GM19240 (cell line): ENCODE results near the gene UPF2.
"Not testable (repeated sequence)": the region's sequence is repeated elsewhere in the genome, so short reads cannot be mapped to it uniquely, and the experiment has no call there.

Experiments
- DNase-seq: peaks from one replicate; pipeline ENCODE4 v3.0.0; 2011; ENCODE audit warnings: low spot score; ENCODE audit not compliant: insufficient read length

Gene UPF2

GRCh38 chr10:12042797-12043651 lies at the start of gene UPF2:
TSS of gene UPF2 (minus strand) at chr10:12042809. CDS start at chr10:12035423, 7,386 bp downstream.
- peak; percentile 72 for DNase-seq

- DNase-seq: no peak
Measured at GRCh38 chr10:12091421-12091820, 48.8 kb upstream of the UPF2 start.

- DNase-seq: no peak
Measured at GRCh38 chr10:12088919-12089318, 46.3 kb upstream of the UPF2 start.

GRCh38 chr10:12081879-12082557 lies 39.4 kb upstream of the UPF2 start:
- DNase-seq: no peak

- no peak for DNase-seq
Measured at GRCh38 chr10:12081470-12081869, 38.9 kb upstream of the UPF2 start.

- no peak for DNase-seq
Measured at GRCh38 chr10:12077580-12078180, 35.1 kb upstream of the UPF2 start.

GRCh38 chr10:12073526-12073925 lies 30.9 kb upstream of the UPF2 start:
- DNase-seq: no peak

- not testable (repeated sequence) for DNase-seq
Measured at GRCh38 chr10:12071441-12071840, 28.8 kb upstream of the UPF2 start.

- DNase-seq: peak; percentile 94
Measured at GRCh38 chr10:12068449-12069269, 26.1 kb upstream of the UPF2 start, which contains the start of gene DHTKD1. TSS of gene DHTKD1 (plus strand) at chr10:12068954. CDS start at chr10:12069034, 80 bp downstream.

- no peak for DNase-seq
Measured at GRCh38 chr10:12067336-12067735, 24.7 kb upstream of the UPF2 start.

- DNase-seq: no peak
Measured at GRCh38 chr10:12063483-12063818, 20.8 kb upstream of the UPF2 start.

GRCh38 chr10:12062754-12063482 lies 20.3 kb upstream of the UPF2 start:
- DNase-seq: no peak

GRCh38 chr10:12061124-12061523 lies 18.5 kb upstream of the UPF2 start:
- no peak for DNase-seq

GRCh38 chr10:12056748-12057147 lies 14.1 kb upstream of the UPF2 start:
- no peak for DNase-seq

GRCh38 chr10:12055732-12056131 lies 13.1 kb upstream of the UPF2 start:
- DNase-seq: no peak

GRCh38 chr10:12051241-12051640 lies 8.6 kb upstream of the UPF2 start:
- no peak for DNase-seq

GRCh38 chr10:12050528-12050927 lies 7.9 kb upstream of the UPF2 start:
- no peak for DNase-seq

GRCh38 chr10:12048547-12048946 lies 5.9 kb upstream of the UPF2 start:
- DNase-seq: no peak

- DNase-seq: no peak
Measured at GRCh38 chr10:12045596-12045995, 3.0 kb upstream of the UPF2 start.

- no peak for DNase-seq
Measured at GRCh38 chr10:12042409-12042796, 206 bp downstream of the UPF2 start.
